ENCODE results near the gene ATP11A.

ATP11A gene

DNA sequence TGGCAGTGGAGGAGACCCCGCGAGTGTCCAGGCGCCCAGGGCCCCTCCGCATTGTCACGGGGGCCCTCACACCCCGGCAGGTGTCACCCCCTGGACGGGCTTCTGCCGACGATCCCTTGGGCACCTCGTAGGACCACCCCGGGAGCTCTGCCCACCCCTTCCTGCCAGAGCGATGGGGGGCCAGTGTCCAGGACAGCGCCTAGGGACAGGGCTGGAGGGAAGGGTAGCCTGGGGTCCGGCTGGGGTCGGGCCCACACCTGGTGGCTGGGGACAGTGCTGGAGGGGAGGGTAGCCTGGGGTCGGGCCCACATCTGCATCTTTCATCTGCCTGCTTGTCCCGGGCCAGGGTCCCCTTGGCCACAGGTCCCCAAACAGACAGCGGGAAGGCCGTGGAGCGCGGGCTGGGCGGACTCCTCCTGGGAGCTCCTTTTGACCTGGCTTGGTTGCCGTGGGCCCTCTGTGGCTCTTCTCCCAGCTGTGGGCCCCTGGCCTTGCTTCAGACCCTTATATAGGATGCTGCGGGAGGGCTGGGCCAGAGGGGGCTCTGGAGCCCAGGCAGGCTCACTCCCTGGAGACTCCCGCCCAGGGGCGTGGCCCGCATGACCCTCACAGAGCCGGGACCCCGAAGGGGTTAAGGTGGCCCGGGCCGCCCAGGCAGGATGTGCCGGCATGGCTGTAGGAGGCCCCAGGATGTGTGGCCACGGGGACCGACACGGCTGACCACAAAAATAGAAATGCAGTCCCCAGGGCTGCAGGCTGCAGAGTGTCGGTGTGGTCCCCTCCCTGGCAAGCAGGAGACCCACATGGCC is 205.0 kb downstream of the ATP11A start:
- no peak for DNase-seq (ENCODE audit: low read depth)

DNA sequence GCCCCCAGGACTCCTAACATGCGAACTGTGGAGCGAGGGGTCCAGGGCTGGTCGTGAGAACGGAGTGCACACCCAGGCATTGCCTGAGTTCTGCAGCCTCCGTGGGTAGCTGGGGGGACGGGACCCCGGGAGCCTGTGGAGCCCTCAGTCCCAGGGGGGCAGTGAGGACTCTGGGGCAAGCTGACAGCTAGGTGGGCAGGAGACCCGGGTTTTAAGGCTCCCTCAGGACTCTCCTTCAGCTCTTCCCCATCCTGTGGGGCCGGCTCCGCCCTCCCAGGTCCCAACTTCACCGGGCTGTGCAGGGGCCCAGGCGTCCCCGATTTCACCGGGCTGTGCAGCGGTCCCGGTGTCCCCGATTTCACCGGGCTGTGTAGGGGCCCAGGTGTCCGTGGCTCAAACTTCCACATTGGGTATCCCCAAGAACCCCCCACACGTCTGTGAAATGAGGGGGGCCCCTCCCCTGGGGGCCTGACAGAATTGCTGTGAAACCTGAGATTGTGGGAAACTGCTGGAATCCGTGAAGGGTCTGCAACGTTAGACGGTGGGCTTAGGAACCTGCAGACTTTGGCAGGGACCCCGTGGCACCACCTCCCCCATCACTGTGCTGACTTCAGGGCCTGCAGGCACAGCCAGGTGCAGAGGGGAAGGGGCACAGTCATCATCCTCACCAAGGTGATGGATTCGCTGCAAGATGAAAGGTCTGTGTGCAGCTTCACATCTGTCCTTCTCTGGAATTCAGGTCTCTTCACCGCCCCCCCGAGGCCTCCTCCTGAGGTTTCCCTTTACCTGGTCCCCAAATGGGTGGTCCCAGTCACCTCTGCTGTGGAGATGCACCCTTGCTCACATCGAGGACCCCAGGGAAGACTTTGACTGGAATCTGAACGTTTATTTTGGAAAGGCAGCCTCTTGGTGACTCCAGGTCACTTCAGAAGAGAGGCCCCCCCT is 206.0 kb downstream of the ATP11A start:
- no peak for DNase-seq (ENCODE audit: low read depth)

DNA sequence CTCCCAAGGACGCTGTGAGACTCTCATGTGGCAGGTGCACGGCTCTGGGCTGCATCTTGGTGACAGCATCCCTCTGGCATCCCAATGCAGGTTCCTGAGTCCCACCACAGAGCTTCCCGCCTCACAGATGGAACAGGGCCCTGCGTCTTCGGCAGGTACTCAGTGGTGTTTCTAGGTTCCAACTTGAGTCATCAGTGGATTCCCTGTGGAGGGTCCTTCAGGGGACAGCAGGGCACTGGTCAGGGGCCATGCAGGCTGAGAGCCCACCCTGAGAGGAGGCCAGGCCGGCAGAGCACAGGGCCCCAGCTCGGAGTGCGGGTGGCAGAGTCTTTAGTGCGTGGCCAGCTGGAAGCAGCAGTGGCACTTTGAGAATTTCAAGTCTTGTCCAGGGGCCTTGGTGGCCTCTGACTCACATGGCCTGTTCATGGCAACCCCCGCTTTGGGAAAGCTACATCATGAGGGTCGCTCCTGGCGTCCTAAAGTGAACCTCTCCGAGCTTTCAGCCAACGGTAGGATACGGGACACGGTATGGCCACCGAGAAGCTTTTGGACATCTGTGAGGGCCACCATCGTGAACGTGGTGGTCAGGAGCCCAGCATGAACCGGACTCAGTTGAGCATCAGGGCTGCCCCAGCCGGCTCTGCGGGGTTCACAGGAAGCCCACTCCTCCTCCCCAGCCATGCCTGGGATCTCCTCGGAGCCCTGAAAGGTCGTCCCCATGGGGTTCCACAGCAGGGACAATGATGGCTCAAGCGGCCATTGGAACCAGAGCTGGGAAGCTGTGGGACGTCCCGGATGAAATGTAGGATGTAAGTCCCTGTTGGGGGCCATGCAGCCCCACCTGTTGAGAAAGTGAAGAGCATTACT is 207.1 kb downstream of the ATP11A start:
- DNase-seq (ENCODE audit: low read depth), result no peak

- DNase-seq (ENCODE audit: low read depth), result no peak
Measured at GRCh38 chr13:112897603-112897955, 207.7 kb downstream of the ATP11A start.

GRCh38 chr13:112897956-112898620 is 208.2 kb downstream of the ATP11A start:
- no peak for DNase-seq (ENCODE audit: low read depth)

GRCh38 chr13:112898621-112899280 is 208.9 kb downstream of the ATP11A start:
- no peak for DNase-seq (ENCODE audit: low read depth)

DNA sequence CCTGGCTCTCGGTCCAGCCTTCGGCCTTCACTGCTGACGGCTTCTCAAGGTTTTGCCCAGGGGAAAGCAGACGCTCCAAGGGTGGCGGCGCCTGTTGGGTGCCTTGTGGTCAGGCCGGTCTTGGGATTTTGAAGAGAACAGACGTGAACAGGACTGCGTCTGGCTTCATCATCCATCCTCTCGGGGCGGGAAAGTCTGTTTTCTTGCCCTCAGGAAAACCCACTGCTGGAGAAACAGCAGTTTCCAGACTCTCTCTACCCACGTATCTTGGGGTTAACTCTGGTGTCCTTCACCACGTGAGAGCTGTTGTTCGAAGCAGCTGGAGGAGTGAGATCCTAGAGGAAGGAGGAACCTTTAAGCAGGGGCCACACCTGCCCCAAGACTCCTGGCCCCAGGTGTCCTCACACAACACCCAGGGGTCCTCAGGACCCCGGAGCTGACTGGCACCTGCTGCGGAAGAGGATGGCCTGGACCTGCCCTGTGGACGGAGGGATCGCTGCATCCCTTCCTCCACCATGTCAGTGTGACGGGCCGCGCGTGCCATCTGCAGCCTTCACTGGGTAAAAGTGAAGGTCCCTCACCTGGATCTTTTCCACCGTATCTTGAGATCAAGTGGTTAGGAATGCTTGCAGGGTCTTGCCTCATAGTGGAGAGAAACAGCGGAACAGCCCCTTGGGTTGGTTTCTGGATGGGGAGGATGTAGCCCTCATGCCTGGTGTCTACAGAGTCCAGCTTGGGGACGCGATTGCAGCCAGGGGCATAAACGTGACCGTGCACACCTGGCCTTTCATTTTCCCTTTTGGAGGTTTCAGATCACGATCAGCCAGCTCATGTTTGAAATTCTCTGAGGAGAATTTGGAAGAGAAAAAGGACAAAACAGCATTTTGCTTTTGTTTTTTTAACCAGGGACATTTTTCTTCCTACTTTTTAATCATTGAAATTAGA is 209.7 kb downstream of the ATP11A start:
- no peak for DNase-seq (ENCODE audit: low read depth)

DNA sequence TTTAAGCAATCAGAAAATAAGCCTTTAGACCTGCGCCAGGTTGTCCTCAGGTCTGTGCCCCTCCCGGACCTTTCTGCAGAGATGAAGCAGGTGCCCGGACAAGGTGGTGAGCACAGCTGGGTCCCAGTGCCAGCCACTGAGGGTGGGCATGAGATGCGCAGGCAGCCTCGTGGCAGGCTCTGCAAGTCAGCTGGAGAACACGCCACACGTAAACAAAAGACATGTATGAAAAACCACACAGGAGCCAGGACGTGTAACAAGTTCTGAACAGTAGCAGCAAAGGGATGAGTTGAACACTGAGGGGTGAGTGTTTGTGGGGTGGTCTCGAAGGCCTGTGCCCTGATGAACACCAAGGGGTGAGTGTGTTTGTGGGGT is 210.4 kb downstream of the ATP11A start:
- DNase-seq (ENCODE audit: low read depth), result no peak

DNA sequence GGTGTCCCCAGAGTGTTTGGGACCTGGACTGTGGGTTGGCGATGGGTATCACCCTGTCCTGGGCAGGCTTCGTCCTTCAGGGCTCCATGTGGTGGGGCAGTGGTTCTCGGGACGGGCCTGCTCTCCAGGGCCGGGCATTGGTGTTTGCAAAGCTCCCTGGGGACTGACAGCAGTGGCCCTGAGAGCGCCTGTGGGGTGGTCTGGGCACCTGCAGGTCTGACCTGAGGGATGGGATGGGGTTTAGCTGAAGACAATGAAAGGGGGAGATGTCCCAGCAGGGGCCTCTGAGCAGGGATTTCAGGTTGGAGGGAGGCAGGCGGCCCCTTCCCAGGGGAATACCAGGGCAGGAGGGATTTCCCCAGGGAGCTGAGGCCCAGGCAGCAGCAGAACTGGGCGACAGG is 210.9 kb downstream of the ATP11A start:
- no peak for DNase-seq (ENCODE audit: low read depth)

- DNase-seq (ENCODE audit: low read depth), result no peak
Measured at GRCh38 chr13:112902101-112902651, 212.3 kb downstream of the ATP11A start.

DNA sequence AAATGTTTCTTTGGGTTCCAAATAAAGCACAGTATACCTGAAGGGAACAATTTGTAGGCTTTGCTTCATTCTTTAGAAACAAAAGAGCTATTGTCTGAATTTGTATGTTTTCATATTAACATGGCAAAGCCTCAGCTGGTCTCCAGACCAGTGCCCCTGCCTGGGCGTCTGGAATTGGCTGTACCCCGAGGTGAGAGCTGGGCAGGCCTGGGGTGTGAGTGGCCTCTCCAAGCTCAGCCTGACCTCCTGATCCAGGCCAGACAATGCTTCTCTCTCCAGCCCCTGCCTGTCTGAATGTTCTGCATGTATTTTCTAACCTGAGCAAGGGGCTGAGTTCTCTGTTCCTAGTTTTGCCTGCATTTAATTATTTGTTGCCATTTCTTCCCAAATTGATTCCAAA is 212.8 kb downstream of the ATP11A start:
- no peak for DNase-seq (ENCODE audit: low read depth)

GRCh38 chr13:112903071-112903577 is 213.3 kb downstream of the ATP11A start:
- DNase-seq (ENCODE audit: low read depth), result no peak

GRCh38 chr13:112903606-112904195 is 213.9 kb downstream of the ATP11A start:
- DNase-seq (ENCODE audit: low read depth), result no peak

DNA sequence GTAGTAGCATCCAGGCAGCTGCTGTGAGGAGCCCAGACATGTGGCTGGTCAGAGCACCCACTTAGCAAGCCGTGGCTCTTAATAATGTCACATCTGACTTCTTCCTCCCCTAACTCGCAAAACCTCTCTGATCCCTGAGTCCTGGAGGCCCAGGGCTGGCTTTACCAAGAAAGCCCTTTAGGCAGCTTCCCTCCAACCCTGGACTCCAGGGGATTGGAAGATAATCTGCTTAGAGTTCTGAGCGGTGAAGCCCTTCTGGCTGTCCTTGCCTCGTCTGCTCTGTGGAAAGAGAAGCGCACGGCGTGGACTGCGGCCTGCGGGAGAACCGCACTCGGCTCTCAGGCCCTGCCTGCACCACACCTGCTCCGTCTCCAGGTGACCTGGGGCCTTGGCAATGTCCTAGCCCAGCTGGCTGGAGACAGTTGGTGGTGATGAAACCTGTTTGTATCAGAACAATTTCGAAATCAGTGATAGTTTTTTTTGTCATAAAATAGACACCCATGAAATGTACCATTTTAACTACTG is 214.7 kb downstream of the ATP11A start:
- no peak for DNase-seq (ENCODE audit: low read depth)

DNA sequence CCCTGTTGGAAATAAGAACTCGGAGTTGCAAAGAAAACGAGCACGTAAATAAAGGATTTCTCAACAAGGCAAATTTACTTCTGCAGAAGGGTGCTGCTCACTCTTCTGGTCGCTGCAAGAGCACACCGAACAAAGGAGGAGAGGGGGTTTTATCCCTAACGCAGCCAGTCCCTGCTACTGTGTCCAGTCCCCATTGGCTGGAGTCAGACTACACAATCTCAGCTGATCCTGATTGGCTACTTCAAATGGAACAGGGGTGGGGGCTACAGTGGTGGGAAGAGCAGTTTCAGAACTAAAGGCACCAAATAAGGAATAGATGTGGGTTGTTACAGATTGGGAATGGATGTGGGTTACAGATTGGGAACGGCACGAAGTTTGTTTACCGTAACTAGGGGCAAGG is 215.2 kb downstream of the ATP11A start:
- no peak for DNase-seq (ENCODE audit: low read depth)

GRCh38 chr13:112905619-112905989 is 215.8 kb downstream of the ATP11A start:
- no peak for DNase-seq (ENCODE audit: low read depth)

GRCh38 chr13:112905990-112906641 is 216.3 kb downstream of the ATP11A start:
- no peak for DNase-seq (ENCODE audit: low read depth)

DNA sequence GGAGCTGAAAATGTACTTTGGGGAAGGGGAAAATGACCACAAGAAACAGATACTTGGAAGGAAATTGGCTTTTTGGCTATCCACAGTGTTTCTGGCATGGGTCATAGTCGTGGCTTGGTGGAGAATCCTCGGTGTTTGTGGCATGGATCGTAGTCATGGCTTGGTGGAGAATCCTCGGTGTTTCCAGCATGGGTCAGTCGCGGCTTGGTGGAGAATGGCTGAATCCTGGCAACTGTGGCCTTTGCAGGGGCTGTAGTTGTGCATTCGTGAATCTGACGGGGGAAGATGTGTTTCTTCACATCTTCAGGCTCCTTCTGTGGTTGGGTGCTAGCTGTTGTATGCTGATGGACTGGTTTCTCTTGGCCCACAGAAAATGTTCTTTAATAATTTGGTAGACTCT is 217.4 kb downstream of the ATP11A start:
- DNase-seq (ENCODE audit: low read depth), result no peak
